Measurements from ENCODE around the gene PTPRZ1. TPM values are rescaled to one million over a fixed set of nuclear protein-coding genes. Genes with fewer than 3 reads are reported as not detected.
A peak's percentile ranks its signal among the peaks of the same experiment; 100 is the strongest.

PTPRZ1 gene
- not detected for total RNA-seq
- total RNA-seq (2013), result not detected

GRCh38 chr7:121872831-121873288 lies at the start of gene PTPRZ1:
Gene PTPRZ1 (plus strand): TSS chr7:121873161. CDS start chr7:121873500, 339 bp downstream.
- no peak within 1 kb of the TSS for H3K27ac Mint-ChIP-seq
- H3K36me3 ChIP-seq (ENCODE audit: control insufficient read depth, insufficient read depth, low read length), result no peaks in the 10 kb centered on the region
- H3K27me3 ChIP-seq (ENCODE audit: control insufficient read depth, insufficient read depth, low read length), result peaks cover 18% of the 10 kb centered on the region
- no peaks in the 10 kb centered on the region for H3K4me1 ChIP-seq (ENCODE audit: control insufficient read depth, insufficient read depth, low read length)
- peaks cover 0 to 6% of the 10 kb centered on the region in 2 donors for H3K4me1 Mint-ChIP-seq
- no peak within 1 kb of the TSS for H3K27ac ChIP-seq (ENCODE audit: low read length)
- no peaks in the 10 kb centered on the region for H3K36me3 Mint-ChIP-seq
- peaks cover 23 to 48% of the 10 kb centered on the region in 2 donors for H3K27me3 Mint-ChIP-seq (ENCODE audit: low read depth in 2 of 2)
- H3K9me3 Mint-ChIP-seq, result peaks cover 4 to 5% of the 10 kb centered on the region in 2 donors
- DNase-seq (no peak), ATAC-seq (no peak)
- TF ChIP-seq CTCF (IDR thresholded peaks at IDR 0.05), result no peak
- 5% methylated on average over 49 of the region's 49 CpGs for WGBS (ENCODE audit: insufficient coverage)
- no peak within 1 kb of the TSS for H3K4me3 ChIP-seq (ENCODE audit: low read length)
- intact Hi-C loops (cut with micrococcal nuclease), result no loop called here
- H3K4me3 Mint-ChIP-seq, result peak within 1 kb of the TSS; percentile 42
- H3K9me3 ChIP-seq (ENCODE audit: control insufficient read depth, insufficient read depth, low read length), result no peaks in the 10 kb centered on the region

GRCh38 chr7:121824276-121824675 lies 48.7 kb upstream of the PTPRZ1 start:
- Histone ChIP-seq H3K4me1 (ENCODE audit: control insufficient read depth, insufficient read depth, low read length) (no peaks in the 10 kb centered on the region), H3K36me3 (ENCODE audit: control insufficient read depth, insufficient read depth, low read length) (no peaks in the 10 kb centered on the region), H3K27ac (ENCODE audit: low read length) (no peak overlapping the region), H3K4me3 (ENCODE audit: low read length) (no peak overlapping the region), H3K9me3 (ENCODE audit: control insufficient read depth, insufficient read depth, low read length) (no peaks in the 10 kb centered on the region), H3K27me3 (ENCODE audit: control insufficient read depth, insufficient read depth, low read length) (no peaks in the 10 kb centered on the region)
- intact Hi-C loops (cut with micrococcal nuclease), result no loop called here
- no peak for DNase-seq
- Mint-ChIP-seq H3K36me3 (no peaks in the 10 kb centered on the region), H3K9me3 (peaks cover 2 to 6% of the 10 kb centered on the region in 2 donors), H3K27me3 (ENCODE audit: low read depth in 2 of 2) (no peaks in the 10 kb centered on the region), H3K27ac (no peak overlapping the region), H3K4me1 (no peaks in the 10 kb centered on the region), H3K4me3 (no peak overlapping the region)
- TF ChIP-seq CTCF (IDR thresholded peaks at IDR 0.05), result no peak
- ATAC-seq, result no peak
- WGBS (ENCODE audit: insufficient coverage), result no CpG with 5 or more reads among the region's 1 CpG

GRCh38 chr7:121831351-121831750 lies 41.6 kb upstream of the PTPRZ1 start:
- no peaks in the 10 kb centered on the region for H3K4me1 ChIP-seq (ENCODE audit: control insufficient read depth, insufficient read depth, low read length)
- intact Hi-C loops (cut with micrococcal nuclease), result no loop called here
- ATAC-seq (no peak), DNase-seq (no peak)
- no peak overlapping the region for H3K4me3 Mint-ChIP-seq
- peaks cover 6 to 8% of the 10 kb centered on the region in 2 donors for H3K9me3 Mint-ChIP-seq
- no peaks in the 10 kb centered on the region for H3K4me1 Mint-ChIP-seq
- H3K36me3 ChIP-seq (ENCODE audit: control insufficient read depth, insufficient read depth, low read length), result no peaks in the 10 kb centered on the region
- no peak overlapping the region for H3K4me3 ChIP-seq (ENCODE audit: low read length)
- no peaks in the 10 kb centered on the region for H3K36me3 Mint-ChIP-seq
- H3K27ac Mint-ChIP-seq, result no peak overlapping the region
- no peak for TF ChIP-seq CTCF (IDR thresholded peaks at IDR 0.05)
- H3K27me3 ChIP-seq (ENCODE audit: control insufficient read depth, insufficient read depth, low read length), result no peaks in the 10 kb centered on the region
- H3K9me3 ChIP-seq (ENCODE audit: control insufficient read depth, insufficient read depth, low read length), result no peaks in the 10 kb centered on the region
- H3K27me3 Mint-ChIP-seq (ENCODE audit: low read depth in 2 of 2), result no peaks in the 10 kb centered on the region
- no peak overlapping the region for H3K27ac ChIP-seq (ENCODE audit: low read length)
- WGBS (ENCODE audit: insufficient coverage), result 59% methylated on average over 3 of the region's 3 CpGs

- no peaks in the 10 kb centered on the region for H3K4me1 ChIP-seq (ENCODE audit: control insufficient read depth, insufficient read depth, low read length)
- H3K36me3 ChIP-seq (ENCODE audit: control insufficient read depth, insufficient read depth, low read length), result no peaks in the 10 kb centered on the region
- H3K9me3 Mint-ChIP-seq, result peaks cover 6 to 8% of the 10 kb centered on the region in 2 donors
- intact Hi-C loops (cut with micrococcal nuclease), result no loop called here
- no peaks in the 10 kb centered on the region for H3K27me3 Mint-ChIP-seq (ENCODE audit: low read depth in 2 of 2)
- no peaks in the 10 kb centered on the region for H3K9me3 ChIP-seq (ENCODE audit: control insufficient read depth, insufficient read depth, low read length)
- no peaks in the 10 kb centered on the region for H3K4me1 Mint-ChIP-seq
- WGBS (ENCODE audit: insufficient coverage), result 84% methylated on average over 5 of the region's 5 CpGs
- no peak for DNase-seq
- H3K27ac ChIP-seq (ENCODE audit: low read length), result no peak overlapping the region
- no peak for ATAC-seq
- no peak overlapping the region for H3K4me3 ChIP-seq (ENCODE audit: low read length)
- no peak overlapping the region for H3K4me3 Mint-ChIP-seq
- H3K27me3 ChIP-seq (ENCODE audit: control insufficient read depth, insufficient read depth, low read length), result no peaks in the 10 kb centered on the region
- H3K27ac Mint-ChIP-seq, result no peak overlapping the region
- H3K36me3 Mint-ChIP-seq, result no peaks in the 10 kb centered on the region
- TF ChIP-seq CTCF (IDR thresholded peaks at IDR 0.05), result no peak
Observed at GRCh38 chr7:121831801-121832200, 41.2 kb upstream of the PTPRZ1 start.

All from natural killer cell (primary cell).